IMR-90 (cell line): ENCODE data around the gene SLC7A7. TPM values are rescaled to one million over a fixed set of nuclear protein-coding genes. Genes with fewer than 3 reads are reported as not detected.
A peak's percentile ranks its signal among the peaks of the same experiment; 100 is the strongest.

Experiments
- FOS ChIP-seq: fragments of 150-350 bp; IDR thresholded peaks from 2 replicates; pipeline ENCODE4 v1.6.1; 2016; ENCODE audit warnings: low read depth, low read length
- RAD21 ChIP-seq: IDR thresholded peaks from 2 replicates; pipeline ENCODE4 v1.6.1; 2012; ENCODE audit warnings: low read length, improper control_type of control experiment
- USF2 ChIP-seq: fragments of 150-350 bp; IDR thresholded peaks from 2 replicates; pipeline ENCODE4 v1.6.1; 2017; ENCODE audit warnings: mild to moderate bottlenecking, antibody characterized with exemption, low read length, low read depth
- polyA plus RNA-seq, 3 experiments: library from polyadenylated mRNA; depleted of rRNA; stranded (reverse); fragments of >200 nt; gene quantifications; 2 replicates each; pipeline ENCODE4 v1.2.3, GENCODE V29; 2012; ENCODE audit warnings: low replicate concordance in 1 of 3
- total RNA-seq: library from RNA; depleted of rRNA; stranded (reverse); fragments of >200 nt; gene quantifications from 2 replicates; pipeline ENCODE4 v1.2.3, GENCODE V29; 2012

The SLC7A7 gene
- total and polyA plus RNA-seq, 2 of the 4 experiments (the other 2 are of a cell fraction) = 1.8 to 2.0 TPM

DNA sequence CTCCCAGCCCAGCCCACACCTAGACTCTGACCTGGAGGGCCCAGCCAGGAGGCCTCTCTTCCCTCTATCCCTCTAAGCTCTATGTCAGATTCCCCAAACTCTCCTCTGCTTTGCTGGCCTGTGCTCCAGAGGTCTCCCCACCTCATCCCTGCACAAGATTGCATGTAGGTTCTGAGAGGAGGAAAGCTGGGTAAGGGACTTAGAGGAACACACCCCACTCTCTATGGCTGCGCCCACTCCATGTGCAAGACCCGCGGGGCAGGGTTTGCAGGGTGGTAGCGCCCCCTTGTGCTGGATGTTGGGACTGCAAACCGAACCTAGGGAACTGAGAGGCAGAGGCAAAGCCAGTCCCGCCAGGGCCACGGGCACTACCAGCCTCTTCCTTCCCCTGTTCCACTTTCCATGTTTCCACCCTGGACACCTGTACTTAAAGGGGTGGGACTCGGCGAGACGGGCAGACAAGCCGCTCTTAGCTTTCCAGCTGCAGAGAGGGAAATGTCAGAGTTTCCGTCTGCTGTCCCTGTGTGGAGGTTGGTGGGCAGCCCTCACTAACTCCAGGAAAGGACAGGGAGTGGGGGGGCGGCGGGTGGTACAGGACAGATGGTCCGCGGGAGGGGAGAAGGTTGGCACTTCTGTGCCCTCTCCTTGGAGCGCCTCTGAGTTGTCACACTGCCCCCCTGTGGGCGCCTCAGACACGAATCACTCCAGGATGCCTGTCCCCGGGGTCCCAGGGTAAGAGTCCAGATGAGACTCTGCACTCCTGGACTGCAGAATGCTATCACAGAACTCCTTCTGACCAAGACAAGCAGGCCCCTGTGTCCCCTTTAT, 37.9 kb upstream of the SLC7A7 start (continued):
- no peak for TF ChIP-seq USF2
- TF ChIP-seq RAD21 = peak; percentile 98
- TF ChIP-seq FOS = no peak
